ENCODE data around the gene CRYGA.
"Not testable (repeated sequence)": the region's sequence is repeated elsewhere in the genome, so short reads cannot be mapped to it uniquely, and the experiment has no call there.

CRYGA gene

DNA sequence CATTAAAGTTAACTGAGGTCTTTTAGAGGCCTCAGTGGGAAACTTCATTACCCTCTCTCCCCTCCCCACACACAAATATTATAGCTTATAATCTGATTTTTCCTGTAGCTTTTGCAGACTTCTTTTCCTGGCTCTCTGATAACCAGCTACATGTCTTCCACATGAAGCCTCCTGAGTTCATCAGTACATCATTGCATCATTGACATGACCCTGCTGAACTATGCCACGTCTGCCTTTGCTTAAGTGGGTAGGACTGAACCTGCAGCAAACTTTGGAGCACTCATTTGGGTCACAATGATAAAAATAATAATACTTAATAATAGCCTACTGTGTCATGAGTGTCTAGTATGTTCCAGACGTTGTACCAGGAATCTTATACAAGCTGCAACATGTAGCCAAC, 7.0 kb downstream of the CRYGA start:
- DNase-seq = no peak

DNA sequence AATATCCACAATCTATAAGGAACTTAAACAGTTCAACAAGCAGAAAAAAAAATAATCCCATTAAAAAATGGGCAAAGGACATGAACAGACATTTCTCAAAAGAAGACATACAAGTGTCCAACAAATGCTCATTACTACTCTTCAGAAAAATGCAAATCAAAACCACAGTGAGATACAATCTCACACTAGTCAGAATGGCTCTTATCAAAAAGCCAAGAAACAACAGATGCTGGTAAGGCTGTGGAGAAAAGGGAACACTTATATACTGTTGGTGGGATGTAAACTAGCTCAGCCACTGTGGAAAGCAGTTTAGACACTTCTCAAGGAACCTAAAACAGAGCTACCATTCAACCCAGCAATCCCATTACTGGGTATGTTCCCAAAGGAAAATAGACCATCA, 10.2 kb downstream of the CRYGA start:
- DNase-seq = no peak

DNA sequence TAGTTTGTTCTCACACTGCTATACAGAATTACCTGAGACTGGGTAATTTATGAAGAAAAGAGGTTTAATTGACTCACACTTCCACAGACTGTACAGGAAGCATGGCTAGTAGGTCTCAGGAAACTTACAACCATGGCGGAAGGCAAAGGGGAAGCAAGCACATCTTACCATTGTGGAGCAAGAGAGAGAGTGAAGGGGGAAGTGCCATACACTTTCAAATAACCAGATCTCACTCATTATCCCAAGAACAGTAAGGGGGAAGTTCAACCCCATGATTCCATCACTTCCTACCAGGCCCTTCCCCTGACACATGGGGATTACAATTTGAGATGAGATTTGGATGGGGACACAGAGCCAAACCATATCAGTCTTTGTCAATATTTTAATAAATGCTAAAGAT, 12.4 kb downstream of the CRYGA start:
- DNase-seq = no peak

DNA sequence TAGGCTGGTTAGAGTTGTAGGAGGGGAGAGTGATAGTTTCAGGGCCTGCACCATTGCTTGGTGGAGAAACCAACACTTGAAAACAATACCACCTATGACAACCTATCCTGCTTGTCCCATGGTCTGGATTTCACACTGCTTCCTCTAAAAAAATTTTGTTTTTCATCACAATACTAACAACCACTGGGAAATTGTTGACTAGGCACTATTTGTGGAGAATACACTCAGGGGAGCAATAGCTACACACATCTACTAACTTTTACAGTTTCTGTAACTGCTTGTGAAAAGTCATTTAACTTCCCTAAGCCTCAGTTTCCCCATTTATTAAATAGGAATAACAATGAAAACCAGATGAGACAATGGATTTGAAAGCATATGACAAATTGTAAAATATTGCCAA, 13.3 kb downstream of the CRYGA start:
- DNase-seq = no peak

DNA sequence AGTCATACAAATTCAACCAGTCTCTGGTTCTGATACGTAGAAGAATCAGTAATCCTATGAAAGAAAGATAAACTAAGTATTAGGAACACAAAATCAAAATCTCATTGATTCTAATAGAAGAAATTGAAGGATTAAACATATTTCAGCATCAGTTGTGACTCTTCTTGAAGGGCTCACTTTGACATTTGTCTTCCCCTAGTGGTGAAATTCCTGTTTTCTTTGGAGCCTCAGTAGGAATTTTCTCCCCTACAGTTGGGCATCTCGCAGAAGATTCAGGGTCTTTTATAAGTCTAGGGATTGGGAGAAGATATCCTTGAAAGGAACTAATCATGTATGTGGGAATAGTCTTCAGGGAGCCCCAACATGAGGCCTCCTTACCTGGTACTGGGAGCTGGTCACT, 14.6 kb downstream of the CRYGA start:
- no peak for DNase-seq

DNA sequence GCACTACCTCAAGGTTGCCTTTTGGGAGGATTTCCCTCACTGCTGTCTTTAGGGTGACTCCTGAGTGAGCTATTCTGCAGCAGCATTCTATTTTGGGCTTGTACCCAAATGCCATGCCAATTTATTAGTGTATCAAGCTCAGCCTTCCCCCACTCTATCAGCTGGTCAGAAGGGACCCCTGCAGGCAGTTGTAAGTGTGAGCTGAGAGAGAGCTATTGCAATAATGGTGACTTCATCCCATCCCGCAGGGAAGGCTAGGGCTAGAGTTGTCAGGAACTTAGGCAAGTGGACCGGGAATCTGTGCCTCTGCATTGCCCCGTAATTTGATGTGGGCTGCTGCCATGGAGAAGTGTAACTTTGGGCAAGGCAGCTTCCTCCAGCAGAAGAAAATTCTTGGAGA, 15.6 kb downstream of the CRYGA start:
- no peak for DNase-seq

- no peak for DNase-seq
Measured at GRCh38 chr2:208147008-208147407, 16.4 kb downstream of the CRYGA start.

DNA sequence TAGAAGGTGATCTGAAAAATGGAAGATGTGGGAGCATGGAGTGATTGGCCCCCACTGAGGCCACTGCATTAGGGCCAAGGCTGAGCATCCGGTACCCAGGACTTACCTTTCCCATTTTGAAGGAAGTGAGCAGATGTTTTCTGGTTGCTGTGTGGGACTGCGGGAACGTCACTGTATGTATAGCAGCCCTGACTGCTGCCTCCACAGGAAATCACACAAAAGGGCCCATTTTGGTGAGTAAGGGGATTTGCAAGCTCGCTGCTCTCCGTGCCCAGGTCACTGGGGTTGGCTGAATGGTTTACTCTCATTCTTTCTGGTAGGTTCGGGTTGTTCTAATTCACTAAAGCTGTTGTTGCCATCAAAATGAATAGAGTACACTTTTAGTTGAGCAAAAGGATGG, 17.4 kb downstream of the CRYGA start, which contains the start of gene CRYGB:
Gene CRYGB, minus strand, starts transcription at position 153 of the 400 bp plus-strand sequence. Its CDS starts 38 bp downstream, at position 115.
- DNase-seq = no peak

DNA sequence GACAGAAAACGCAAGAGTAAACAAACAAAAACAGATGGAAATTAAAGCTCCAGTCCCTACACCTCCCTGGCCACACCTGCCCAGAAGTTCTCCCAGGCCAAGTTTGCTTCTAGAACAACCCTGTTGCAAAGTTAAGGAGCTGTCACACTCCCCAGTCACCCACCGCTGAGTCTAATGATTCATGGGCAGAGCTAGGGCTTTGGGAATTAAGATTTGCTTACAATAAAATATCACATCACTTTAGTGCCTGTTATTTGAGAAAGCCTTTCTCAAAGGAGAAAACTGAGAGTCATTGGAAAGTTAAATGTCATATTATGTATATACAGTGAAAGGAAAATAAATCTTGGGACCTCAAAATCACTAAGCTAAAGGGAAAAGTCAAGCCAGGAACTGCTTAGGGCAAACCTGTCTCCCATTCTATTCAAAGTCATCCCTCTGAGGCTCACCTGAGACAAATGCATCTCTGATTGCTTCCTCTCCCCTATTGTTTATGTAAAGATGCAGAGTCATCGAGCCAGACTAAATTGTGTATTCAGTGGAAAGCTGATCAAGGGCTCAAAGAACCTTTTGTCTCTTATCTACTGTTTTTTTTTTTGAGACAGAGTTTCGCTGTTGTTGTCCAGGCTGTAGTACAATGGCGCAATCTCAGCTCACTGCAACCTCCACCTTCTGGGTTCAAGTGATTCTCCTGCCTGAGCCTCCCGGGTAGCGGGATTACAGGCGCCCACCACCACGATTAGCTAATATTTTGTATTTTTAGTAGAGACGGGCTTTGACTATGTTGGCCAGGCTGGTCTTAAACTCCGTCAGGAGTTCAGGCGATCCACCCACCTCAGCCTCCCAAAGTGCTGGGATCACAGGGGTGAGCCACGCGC, 20.2 kb downstream of the CRYGA start:
- peak; percentile 88 for DNase-seq

GRCh38 chr2:208142240-208142924, 21.0 kb downstream of the CRYGA start:
- peak; percentile 98 for DNase-seq

GRCh38 chr2:208139447-208139846, 23.9 kb downstream of the CRYGA start:
- no peak for DNase-seq

DNA sequence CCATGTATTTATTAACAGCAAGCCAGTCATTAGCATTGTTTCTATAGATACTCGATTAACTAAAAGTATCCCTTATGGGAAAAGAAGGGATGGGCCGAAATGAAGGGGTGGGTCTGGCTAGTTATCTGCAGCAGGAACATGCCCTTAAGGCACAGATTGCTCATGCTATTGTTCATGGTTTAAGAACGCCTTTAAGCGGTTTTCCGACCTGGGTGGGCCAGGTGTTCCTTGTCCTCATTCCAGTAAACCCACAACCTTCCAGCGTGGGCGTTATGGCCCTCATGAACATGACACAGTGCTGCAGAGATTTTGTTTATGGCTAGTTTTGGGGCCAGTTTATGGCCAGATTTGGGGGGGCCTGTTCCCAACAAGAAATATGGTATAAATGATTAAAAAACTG, 25.1 kb downstream of the CRYGA start:
- DNase-seq = not testable (repeated sequence)

- DNase-seq = no peak
Measured at GRCh38 chr2:208136716-208137094, 26.7 kb downstream of the CRYGA start.

DNA sequence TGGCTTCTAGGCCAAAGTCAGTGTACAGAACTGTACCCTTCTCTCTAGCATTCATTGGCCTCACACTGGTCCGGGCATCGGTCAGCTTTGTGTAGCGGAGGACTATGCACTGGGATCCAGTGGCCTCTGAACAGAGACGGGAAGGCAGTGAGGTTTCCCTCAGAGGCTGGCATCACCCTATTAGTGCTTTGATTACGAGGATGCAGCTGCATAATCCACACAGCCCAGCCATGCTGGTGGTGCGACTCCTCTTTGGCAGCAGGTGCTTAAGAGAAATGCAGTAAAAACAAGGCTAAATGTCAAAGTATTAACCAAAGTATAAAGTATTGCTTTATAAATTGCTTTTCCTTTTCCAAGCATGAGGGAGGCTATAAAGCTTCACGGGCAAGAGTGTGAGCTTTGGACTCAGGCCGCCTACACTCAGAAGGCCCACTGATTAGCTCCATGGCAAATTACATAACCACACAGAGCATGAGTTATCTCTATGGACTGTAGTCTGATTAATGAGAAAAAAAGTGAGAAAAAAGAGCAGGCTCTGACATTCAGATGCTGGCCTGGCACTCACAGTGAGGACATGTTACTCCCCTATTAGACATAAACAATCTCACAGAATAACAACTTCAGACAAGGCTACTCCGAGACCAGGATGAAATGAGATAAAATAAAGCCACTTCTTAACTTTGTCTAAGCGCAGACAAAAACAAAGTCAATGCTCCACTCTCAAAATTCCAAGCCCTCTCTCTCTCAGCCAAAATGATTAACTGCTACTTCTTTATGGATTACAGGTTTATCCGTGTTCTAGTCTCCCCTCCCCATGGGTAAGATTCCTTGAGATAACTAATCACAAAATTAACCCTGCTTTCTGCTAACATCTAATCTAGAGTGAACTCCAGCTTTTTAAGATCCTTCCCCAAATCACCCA, 27.3 kb downstream of the CRYGA start:
- DNase-seq = no peak

- DNase-seq = no peak
Measured at GRCh38 chr2:208134928-208135586, 28.3 kb downstream of the CRYGA start.

GRCh38 chr2:208130712-208131110, 32.7 kb downstream of the CRYGA start:
- DNase-seq = no peak

- no peak for DNase-seq
Measured at GRCh38 chr2:208129744-208130711, 33.4 kb downstream of the CRYGA start, which contains the start of gene CRYGC. TSS of gene CRYGC (minus strand) at chr2:208129828. CDS start at chr2:208129792, 36 bp downstream.

DNA sequence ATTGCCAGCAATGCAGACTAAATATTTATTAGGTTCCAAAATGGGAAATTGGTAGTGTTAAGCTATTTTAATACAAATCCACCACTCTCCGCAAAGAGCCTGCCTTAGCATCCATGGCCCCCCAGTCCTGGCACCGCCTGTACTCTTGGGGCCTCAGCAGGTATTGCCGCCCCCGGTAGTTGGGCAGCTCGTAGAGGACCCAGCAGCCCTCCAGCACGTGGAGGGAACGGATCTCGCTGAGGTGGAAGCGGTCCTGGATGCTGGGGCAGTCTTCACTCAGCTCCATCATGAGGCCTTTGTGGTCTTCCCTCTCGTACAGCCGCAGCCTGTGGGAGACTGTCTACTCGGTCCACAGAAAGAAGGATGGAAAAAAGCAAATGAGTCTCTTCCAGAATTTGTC, 35.3 kb downstream of the CRYGA start:
- no peak for DNase-seq

DNA sequence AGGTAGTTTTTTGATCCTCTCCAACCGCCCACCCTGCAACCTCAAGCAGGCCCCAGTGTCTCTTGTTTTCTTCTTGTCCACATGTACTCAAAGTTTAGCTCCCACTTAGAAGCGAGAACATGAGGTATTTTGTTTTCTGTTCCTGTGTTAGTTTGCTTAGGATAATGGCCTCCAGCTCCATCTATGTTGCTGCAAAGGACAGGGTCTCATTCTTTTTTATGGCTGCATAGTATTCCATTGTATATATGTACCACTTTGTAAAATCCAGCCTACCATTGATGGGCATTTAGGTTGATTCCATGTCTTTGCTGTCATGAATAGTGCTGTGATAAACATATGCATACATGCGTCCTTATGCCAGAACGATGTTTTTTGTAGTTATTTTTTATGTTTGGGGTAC, 36.3 kb downstream of the CRYGA start:
- no peak for DNase-seq

DNA sequence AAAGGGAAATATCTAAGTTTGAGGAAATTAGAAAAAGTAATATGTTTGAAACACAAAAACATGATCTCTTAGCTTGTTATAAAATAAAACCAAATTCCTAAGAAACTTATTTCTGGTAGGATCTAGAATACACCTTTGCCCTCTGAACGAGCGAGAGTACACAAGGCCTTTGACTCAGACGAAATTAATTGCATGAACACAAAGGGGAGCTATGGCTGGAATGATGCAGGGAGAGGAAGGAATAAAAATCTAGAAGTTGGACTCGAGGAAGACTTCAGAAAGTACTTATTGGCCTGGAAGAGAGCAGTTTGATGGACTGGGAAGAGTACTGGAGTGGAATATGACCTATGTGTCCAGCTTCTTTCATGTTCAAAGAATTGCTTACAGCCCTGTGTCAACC, 38.1 kb downstream of the CRYGA start:
- no peak for DNase-seq

DNA sequence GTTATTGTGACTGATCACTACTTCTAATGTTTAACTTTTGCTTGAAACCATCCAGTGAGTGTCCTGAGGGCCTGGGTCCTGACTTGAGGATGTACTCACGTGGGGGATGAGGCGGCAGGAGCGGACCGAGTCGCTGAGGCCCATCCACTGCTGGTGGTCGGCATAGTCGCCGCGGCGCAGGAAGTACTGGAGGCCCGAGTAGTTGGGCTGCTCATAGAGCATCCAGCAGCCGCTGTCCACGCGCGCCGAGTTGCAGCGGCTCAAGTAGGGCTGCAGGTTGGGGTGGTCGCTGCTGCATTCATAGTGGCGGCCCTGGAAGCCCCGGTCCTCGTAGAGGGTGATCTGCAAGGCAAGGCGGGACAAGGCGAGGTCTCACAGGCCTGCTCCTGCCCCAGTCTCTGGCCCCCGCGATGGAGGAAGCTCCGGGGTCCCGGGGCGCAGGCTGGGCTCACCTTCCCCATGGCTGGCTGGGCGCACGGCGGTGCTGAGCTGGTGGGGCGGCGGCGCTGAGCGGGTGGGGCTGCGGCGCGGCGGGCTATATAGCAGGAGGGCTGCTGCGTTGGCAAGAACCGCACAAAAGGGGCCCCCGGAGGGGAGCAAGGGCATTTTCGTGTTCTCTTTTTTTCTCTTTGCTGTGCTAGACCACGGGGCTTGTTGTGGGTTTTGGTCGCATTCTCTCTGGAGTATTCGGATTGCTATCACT, 39.2 kb downstream of the CRYGA start, which contains the start of gene CRYGD:
Gene CRYGD, minus strand, starts transcription at position 512 of the 703 bp plus-strand sequence. Its CDS starts 51 bp downstream, at position 461.
- DNase-seq = not testable (repeated sequence)
